Spleen (tissue), 7 donors: Measurements from ENCODE around the gene PRMT9.

Source experiments
- CTCF ChIP-seq, 11 experiments: fragments of 200-600 bp in 7 of 11; fragments of 450-650 bp in 4 of 11; sonication (generic) in 4 of 11; IDR thresholded peaks in 8 of 11; conservative IDR thresholded peaks in 3 of 11; 1 replicate in 7 of 11; 2 replicates in 4 of 11; pipeline versions ENCODE4 v1.4.0 to v1.8.0; 2016 to 2021; ENCODE audit warnings: antibody characterized with exemption in 11 of 11, inconsistent platforms in 4 of 11, mild to moderate bottlenecking in 1 of 11
- POLR2A ChIP-seq, 3 donors: fragments of 450-650 bp; IDR thresholded peaks; one replicate each; pipeline ENCODE4 v1.5.1; 2017; ENCODE audit warnings: antibody characterized with exemption in 3 of 3, mild to moderate bottlenecking in 1 of 3
- donor health status: DM: no; HTN: no; CAD: no; lungs with moderate emphysema.
- donor health status: DM: no; HTN: no; CAD: no.
- donor health status: DM: no; HTN: no; CAD: no.

DNA sequence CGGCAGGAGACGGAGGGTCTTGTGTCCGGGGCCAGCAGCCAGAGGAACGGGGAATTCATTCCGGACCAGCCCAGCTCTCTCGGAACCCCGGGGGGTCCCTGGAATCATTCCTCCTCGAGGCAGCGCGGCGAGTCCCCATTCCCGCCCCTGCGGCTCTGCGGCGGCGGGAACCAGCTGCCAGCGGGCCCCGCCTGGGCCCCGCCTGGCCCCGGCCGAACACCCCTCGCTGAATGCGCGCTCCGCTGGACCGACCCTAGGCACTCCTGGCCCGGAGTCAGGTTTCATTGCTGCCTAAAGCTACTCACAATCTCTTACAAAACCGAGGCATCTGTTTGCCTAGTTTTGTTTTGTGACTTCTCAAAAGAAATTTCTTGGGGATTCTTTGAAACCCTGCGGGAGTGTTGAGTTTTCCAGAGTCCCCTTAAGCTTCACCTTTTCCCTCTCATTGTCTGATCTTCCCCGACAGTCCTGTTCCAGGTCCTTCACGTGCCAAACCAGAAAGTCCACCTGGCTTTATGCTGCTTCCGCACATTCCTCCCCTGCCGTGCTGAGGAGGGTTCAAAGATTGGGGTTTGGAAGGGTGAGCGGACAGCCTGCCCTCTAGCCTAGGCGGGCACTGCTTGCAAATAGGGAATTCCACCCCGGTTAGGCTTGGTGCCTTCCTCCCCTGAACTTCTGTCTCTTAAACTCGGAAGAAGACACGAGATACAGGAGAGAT, 48.7 kb upstream of the PRMT9 start:
- TF ChIP-seq POLR2A (IDR thresholded peaks at IDR 0.05): no peak
- TF ChIP-seq CTCF (IDR thresholded peaks at IDR 0.05 in 8 of 11, conservative IDR thresholded peaks at IDR 0.05 in 3 of 11): no peak
